Measurements from ENCODE around the gene PMS1. TPM values are rescaled to one million over a fixed set of nuclear protein-coding genes. Genes with fewer than 3 reads are reported as not detected.

PMS1 gene
- total RNA-seq, 2 donors from 2014 or later, result 17.6 to 20.1 TPM

DNA sequence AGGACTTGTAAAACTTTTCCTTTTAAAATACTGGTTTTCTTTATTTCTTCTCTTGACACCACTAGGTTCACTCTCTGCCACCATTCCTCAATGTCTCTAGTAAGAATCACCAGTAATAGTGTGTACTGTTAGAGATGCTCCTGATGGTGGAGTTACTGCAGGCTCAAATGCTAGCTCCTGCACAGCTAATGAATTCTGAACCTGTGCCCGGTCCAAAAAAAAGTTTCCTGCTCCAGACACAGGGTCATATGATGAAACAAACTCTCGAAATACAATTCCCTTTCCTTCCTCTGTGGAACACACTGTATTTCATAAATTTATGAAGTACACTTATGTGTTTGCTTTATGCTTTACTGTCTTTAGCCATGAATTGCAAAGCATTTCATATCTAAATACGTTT lies 19.2 kb downstream of the PMS1 start:
- no peaks in the 10 kb centered on the region for H3K36me3 ChIP-seq (replicated peaks in 1 of 2; ENCODE audit: insufficient read depth in 1 of 2, low read depth in 2 of 2)
- no peak overlapping the region for H3K27ac ChIP-seq
- no peak for TF ChIP-seq POLR2A (IDR thresholded peaks at IDR 0.05)
- TF ChIP-seq, protein P1, sequence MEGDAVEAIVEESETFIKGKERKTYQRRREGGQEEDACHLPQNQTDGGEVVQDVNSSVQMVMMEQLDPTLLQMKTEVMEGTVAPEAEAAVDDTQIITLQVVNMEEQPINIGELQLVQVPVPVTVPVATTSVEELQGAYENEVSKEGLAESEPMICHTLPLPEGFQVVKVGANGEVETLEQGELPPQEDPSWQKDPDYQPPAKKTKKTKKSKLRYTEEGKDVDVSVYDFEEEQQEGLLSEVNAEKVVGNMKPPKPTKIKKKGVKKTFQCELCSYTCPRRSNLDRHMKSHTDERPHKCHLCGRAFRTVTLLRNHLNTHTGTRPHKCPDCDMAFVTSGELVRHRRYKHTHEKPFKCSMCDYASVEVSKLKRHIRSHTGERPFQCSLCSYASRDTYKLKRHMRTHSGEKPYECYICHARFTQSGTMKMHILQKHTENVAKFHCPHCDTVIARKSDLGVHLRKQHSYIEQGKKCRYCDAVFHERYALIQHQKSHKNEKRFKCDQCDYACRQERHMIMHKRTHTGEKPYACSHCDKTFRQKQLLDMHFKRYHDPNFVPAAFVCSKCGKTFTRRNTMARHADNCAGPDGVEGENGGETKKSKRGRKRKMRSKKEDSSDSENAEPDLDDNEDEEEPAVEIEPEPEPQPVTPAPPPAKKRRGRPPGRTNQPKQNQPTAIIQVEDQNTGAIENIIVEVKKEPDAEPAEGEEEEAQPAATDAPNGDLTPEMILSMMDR (IDR thresholded peaks at IDR 0.05), result no peak
- intact Hi-C loops (cut with DNase I), result no loop called here
- H3K9me3 ChIP-seq, result no peaks in the 10 kb centered on the region
- no peak for ATAC-seq
- 79 to 87% methylated on average over 3 of the region's 3 CpGs for WGBS, 2 donors
- H3K4me3 ChIP-seq, result no peak overlapping the region
- H3K27me3 ChIP-seq, result no peaks in the 10 kb centered on the region
- H3K4me1 ChIP-seq, result peaks cover 4% of the 10 kb centered on the region
- DNase-seq, result no peak

DNA sequence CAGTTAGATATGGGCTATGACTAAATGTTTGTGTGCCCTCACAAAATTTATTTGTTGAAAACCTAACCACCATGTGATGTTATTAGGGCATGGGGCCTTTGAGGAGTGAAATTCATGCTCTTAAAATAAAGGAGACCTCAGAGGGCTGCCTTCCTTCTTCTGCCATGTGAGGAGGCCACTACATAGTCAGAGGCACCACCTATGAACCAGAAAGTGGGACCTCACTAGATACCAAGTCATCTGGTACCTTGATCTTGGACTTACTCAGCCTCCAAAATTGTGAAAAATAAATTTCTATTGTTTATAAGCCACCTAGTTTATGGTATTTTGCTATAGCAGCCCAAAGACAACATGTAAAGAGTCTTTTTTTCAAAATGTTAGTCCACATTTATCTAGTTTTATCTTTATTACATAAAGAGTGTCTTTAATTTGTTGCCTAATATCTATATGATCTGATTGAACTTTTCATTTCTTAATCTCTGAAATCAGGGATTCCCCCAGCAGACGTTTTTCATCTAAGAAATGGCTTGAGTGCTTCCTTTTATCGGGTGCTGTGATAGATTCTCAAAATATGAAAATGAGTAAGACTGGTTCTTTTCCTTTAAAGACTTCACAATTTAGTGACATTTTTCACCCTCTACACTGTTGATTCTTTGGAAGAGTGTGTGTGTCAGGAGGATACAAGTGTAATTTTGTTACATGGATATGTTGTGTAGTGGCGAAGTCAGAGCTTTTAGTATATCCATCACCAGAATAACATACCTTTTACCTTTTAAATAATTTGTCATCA lies 34.2 kb downstream of the PMS1 start:
- TF ChIP-seq POLR2A (IDR thresholded peaks at IDR 0.05), result no peak
- TF ChIP-seq, protein P1 (IDR thresholded peaks at IDR 0.05), result no peak
- no peak for DNase-seq
- intact Hi-C loops (cut with DNase I), result no loop called here
- Histone ChIP-seq H3K4me1 (no peaks in the 10 kb centered on the region), H3K9me3 (no peaks in the 10 kb centered on the region), H3K4me3 (no peak overlapping the region), H3K27me3 (no peaks in the 10 kb centered on the region), H3K27ac (no peak overlapping the region), H3K36me3 (replicated peaks in 1 of 2; ENCODE audit: insufficient read depth in 1 of 2, low read depth in 2 of 2) (no peaks in the 10 kb centered on the region)
- WGBS, 2 donors, result 91% methylated on average over 3 of the region's 3 CpGs
- no peak for ATAC-seq

DNA sequence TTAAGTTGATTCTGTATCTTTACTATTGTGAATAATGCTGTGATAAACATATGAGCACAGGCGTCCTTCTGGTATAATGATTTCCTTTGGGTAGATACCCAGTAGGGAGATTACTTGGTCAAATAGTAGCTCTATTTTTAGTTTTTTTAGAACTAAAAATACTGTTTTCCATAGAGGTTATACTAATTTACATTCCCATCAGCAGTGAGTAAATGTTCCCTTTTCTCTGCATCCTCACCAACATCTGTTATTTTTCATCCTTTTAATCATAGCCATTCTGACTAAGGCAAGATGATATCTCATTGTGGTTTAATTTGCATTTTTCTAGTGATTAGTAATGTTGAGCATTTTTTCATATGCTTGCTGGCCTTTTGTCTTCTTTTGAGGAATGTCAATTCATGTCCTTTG lies 35.1 kb downstream of the PMS1 start:
- ATAC-seq (no peak), DNase-seq (no peak)
- H3K36me3 ChIP-seq (replicated peaks in 1 of 2; ENCODE audit: insufficient read depth in 1 of 2, low read depth in 2 of 2), result no peaks in the 10 kb centered on the region
- no peak overlapping the region for H3K27ac ChIP-seq
- no peak for TF ChIP-seq POLR2A (IDR thresholded peaks at IDR 0.05)
- TF ChIP-seq, protein P1 (IDR thresholded peaks at IDR 0.05), result no peak
- intact Hi-C loops (cut with DNase I), result no loop called here
- WGBS, 2 donors, result 77 to 79% methylated on average over 1 of the region's 1 CpG
- H3K4me3 ChIP-seq, result no peak overlapping the region
- no peaks in the 10 kb centered on the region for H3K27me3 ChIP-seq
- H3K9me3 ChIP-seq, result no peaks in the 10 kb centered on the region
- H3K4me1 ChIP-seq, result no peaks in the 10 kb centered on the region

DNA sequence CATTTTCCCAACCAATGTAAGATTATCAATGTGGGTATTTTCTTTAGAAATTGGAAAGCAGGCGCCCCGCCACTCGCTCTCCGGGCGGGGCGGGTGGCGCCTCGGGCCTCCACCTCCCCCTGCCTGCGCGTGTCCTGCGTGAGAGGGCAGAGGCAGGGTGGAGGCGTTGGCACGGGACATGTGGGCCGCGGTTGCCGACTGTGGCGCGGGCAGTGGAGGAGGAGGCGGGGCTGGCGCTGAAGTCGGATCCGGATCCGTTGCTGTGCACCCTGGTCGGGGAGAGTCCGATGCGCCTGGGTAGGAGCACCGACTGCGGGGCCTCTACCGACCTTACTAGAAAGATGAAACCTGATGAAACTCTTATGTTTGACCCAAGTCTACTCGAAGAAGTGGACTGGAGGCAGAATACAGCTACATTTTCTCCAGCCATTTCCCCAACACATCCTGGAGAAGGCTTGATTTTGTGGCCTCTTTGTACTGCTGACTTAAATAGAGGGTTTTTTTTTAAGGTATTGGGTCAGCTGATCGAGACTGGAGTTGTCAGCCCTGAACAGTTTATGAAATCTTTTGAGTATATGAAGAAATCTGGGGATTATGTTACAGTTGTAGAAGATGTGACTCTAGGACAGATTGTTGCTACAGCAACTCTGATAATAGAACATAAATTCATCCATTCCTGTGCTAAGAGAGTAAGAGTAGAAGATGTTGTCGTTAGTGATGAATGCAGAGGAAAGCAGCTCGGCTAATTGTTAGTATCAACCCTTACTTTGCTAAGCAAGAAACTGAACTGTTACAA lies 37.9 kb downstream of the PMS1 start:
- no peak for DNase-seq
- TF ChIP-seq, protein P1 (IDR thresholded peaks at IDR 0.05), result no peak
- no peak for TF ChIP-seq POLR2A (IDR thresholded peaks at IDR 0.05)
- Histone ChIP-seq H3K4me3 (no peak overlapping the region), H3K4me1 (no peaks in the 10 kb centered on the region), H3K27me3 (no peaks in the 10 kb centered on the region), H3K36me3 (replicated peaks in 1 of 2; ENCODE audit: insufficient read depth in 1 of 2, low read depth in 2 of 2) (no peaks in the 10 kb centered on the region), H3K9me3 (no peaks in the 10 kb centered on the region), H3K27ac (no peak overlapping the region)
- ATAC-seq, result no peak
- 95 to 96% methylated on average over 31 to 33 of the region's 33 CpGs for WGBS, 2 donors
- intact Hi-C loops (cut with DNase I), result no loop called here
